Neural progenitor cell (in vitro differentiated cells): ENCODE measurements around the gene CMAS.

Experiments
- CTCF ChIP-seq: fragments of 200-600 bp; sonication (generic); IDR thresholded peaks from 2 replicates; pipeline ENCODE4 v1.5.1; 2017; ENCODE audit warnings: antibody characterized with exemption, mild to moderate bottlenecking
- EZH2 ChIP-seq: fragments of 200-600 bp; sonication (generic); IDR thresholded peaks from 2 replicates; pipeline ENCODE4 v1.6.1; 2017; ENCODE audit warnings: antibody characterized with exemption, mild to moderate bottlenecking, moderate library complexity
- EZH2phosphoT487 ChIP-seq: fragments of 200-600 bp; sonication (generic); IDR thresholded peaks from 2 replicates; pipeline ENCODE4 v1.6.1; 2017; ENCODE audit warnings: antibody characterized with exemption

DNA sequence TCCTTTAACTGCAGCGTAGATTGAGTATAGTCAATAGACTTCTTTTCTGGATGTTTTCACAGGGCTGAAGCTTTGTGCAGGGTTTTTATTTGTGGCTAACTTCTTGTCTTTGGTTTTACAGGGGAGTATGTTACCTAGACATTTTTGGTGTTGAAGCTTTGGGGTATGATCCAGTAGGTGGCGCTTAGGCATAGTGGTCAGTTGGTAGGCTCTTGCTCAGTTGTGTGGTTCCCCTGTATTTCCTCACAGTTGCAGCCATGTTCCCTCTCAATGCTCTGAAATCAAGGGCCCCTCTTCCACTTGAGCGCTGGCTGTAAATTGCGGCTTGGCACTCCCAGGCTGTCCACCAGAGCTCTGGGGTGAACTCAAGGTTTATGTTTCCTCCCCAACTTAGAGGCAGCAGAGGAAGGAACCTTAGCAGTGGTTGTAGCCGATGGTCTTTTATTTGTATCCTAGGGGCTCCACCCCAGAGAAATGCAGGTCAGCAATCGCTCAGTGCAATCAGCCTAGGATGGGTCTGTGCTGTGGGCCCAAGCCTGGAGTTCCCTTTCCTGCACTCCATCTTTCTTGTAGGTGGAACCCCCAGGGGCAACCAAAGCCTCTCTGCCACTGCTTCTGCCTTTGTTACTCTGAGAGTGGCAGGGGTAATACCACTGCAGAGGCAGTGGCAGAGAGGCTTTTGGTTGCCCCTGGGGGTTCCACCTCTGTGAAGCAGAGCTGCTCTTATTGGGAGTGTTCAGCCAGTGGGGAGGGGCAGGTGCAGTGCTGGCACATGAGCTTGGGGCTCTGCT is 55.1 kb downstream of the CMAS start:
- peak; percentile 65 for TF ChIP-seq CTCF
- no peak for TF ChIP-seq EZH2
- no peak for TF ChIP-seq EZH2phosphoT487
